H1 (cell line): Measurements from ENCODE around the gene NDRG2. TPM values are rescaled to one million over a fixed set of nuclear protein-coding genes. Genes with fewer than 3 reads are reported as not detected.

Source experiments
- CTCF ChIA-PET: fragments of 300-600 bp; sonication (Branson Sonifier 250); formaldehyde crosslinking; loops from one replicate; lab custom pipeline; 2021; ENCODE audit not compliant: partially characterized antibody; lab: Charles Lee
- POLR2A ChIA-PET: fragments of 300-600 bp; sonication (Branson Sonifier 250); formaldehyde crosslinking; loops from one replicate; lab custom pipeline; 2021; ENCODE audit warnings: inconsistent platforms; ENCODE audit not compliant: partially characterized antibody; lab: Charles Lee
- DNase-seq, 2 experiments: peaks; one replicate each; pipeline versions ENCODE4 v3.0.0 to v3.0.0-alpha.2; 2010 to 2022; ENCODE audit warnings: low spot score in 2 of 2, low read depth in 1 of 2, mixed read lengths in 1 of 2
- FAIRE-seq: peaks from 2 replicates; lab custom pipeline; 2011; peaks lifted over from hg19 to GRCh38; lab: Jason Lieb, UNC
- H2AFZ ChIP-seq: 2 replicates; pipeline ENCODE4 v1.8.1; 2012; ENCODE audit warnings: low read length, inconsistent platforms
- H2AK5ac ChIP-seq: 2 replicates; pipeline ENCODE4 v1.6.1; 2013; ENCODE audit warnings: low read depth, low read length
- H2BK120ac ChIP-seq: replicated peaks from 2 replicates; pipeline ENCODE3; 2013; ENCODE audit warnings: low read depth, low read length, inconsistent platforms
- H2BK12ac ChIP-seq: 2 replicates; pipeline ENCODE4 v1.6.1; 2013; ENCODE audit warnings: low read depth, low read length
- H2BK15ac ChIP-seq: 2 replicates; pipeline ENCODE4 v1.6.1; 2013; ENCODE audit warnings: low read length
- H2BK20ac ChIP-seq: 2 replicates; pipeline ENCODE4 v1.6.1; 2013; ENCODE audit warnings: low read length
- H2BK5ac ChIP-seq: 2 replicates; pipeline ENCODE4 v1.6.1; 2013; ENCODE audit warnings: low read depth, low read length
- H3K14ac ChIP-seq: 2 replicates; pipeline ENCODE4 v1.6.1; 2013; ENCODE audit warnings: inconsistent platforms; ENCODE audit not compliant: insufficient read length
- H3K18ac ChIP-seq: 2 replicates; pipeline ENCODE4 v1.6.1; 2013; ENCODE audit warnings: low read length; ENCODE audit errors: extremely low read depth
- H3K23ac ChIP-seq: 2 replicates; pipeline ENCODE4 v1.6.1; 2013; ENCODE audit warnings: inconsistent platforms; ENCODE audit not compliant: insufficient read length
- H3K23me2 ChIP-seq: 2 replicates; pipeline ENCODE4 v1.6.1; 2013; ENCODE audit warnings: low read depth, low read length
- H3K27ac ChIP-seq: 2 replicates; pipeline ENCODE4 v1.6.1; 2011; ENCODE audit warnings: low read depth, low read length, inconsistent platforms
- H3K27me3 ChIP-seq, 4 experiments: replicated peaks in 1 of 4; 1 replicate in 1 of 4; 2 replicates in 3 of 4; pipeline versions ENCODE4 v1.6.1 to v1.8.1; 2011 to 2013; ENCODE audit warnings: low read length in 3 of 4, mild to moderate bottlenecking in 3 of 4, inconsistent platforms in 2 of 4, mixed read lengths in 2 of 4, moderate library complexity in 1 of 4; ENCODE audit not compliant: control insufficient read depth in 3 of 4, insufficient read depth in 3 of 4; ENCODE audit errors: extremely low read depth in 1 of 4
- H3K36me3 ChIP-seq, 4 experiments: 2 replicates each; pipeline versions ENCODE4 v1.6.1 to v1.8.1; 2011 to 2013; ENCODE audit warnings: mild to moderate bottlenecking in 4 of 4, low read length in 3 of 4, moderate library complexity in 2 of 4, control low read depth in 1 of 4, inconsistent platforms in 1 of 4; ENCODE audit not compliant: insufficient read depth in 4 of 4, control insufficient read depth in 2 of 4
- H3K4ac ChIP-seq: replicated peaks from 2 replicates; pipeline ENCODE3; 2013; ENCODE audit warnings: low read length, low read depth, mixed read lengths, inconsistent platforms; ENCODE audit not compliant: insufficient read length
- H3K4me1 ChIP-seq, 4 experiments: replicated peaks in 1 of 4; 1 replicate in 1 of 4; 2 replicates in 3 of 4; pipeline versions ENCODE4 v1.6.1 to v1.8.1; 2011 to 2013; ENCODE audit warnings: low read length in 3 of 4, inconsistent platforms in 2 of 4, mixed read lengths in 1 of 4; ENCODE audit not compliant: insufficient read depth in 4 of 4, control insufficient read depth in 3 of 4
- H3K4me2 ChIP-seq, 2 experiments: 2 replicates each; pipeline versions ENCODE4 v1.6.1 to v1.8.1; 2011 to 2013; ENCODE audit warnings: low read depth in 2 of 2, low read length in 2 of 2, control low read depth in 1 of 2, inconsistent platforms in 1 of 2, mild to moderate bottlenecking in 1 of 2; ENCODE audit not compliant: insufficient read depth in 1 of 2
- H3K4me3 ChIP-seq, 4 experiments: fragments of 200-600, 300-600 bp in 1 of 4; sonication (generic), shearing (Covaris generic), sonication (Bioruptor Twin) in 1 of 4; 2 replicates each; pipeline versions ENCODE4 v1.5.1 to v1.8.1; 2011 to 2016; ENCODE audit warnings: low read length in 4 of 4, low read depth in 3 of 4, control low read depth in 2 of 4, inconsistent platforms in 2 of 4, mild to moderate bottlenecking in 2 of 4, mixed read lengths in 1 of 4, moderate library complexity in 1 of 4; ENCODE audit not compliant: insufficient read depth in 2 of 4; ENCODE audit errors: extremely low read depth in 1 of 4
- H3K56ac ChIP-seq: replicated peaks from 2 replicates; pipeline ENCODE3; 2013; ENCODE audit warnings: low read depth, mild to moderate bottlenecking, mixed read lengths, low read length, inconsistent platforms; ENCODE audit not compliant: insufficient read length
- H3K79me1 ChIP-seq: 2 replicates; pipeline ENCODE4 v1.6.1; 2013; ENCODE audit warnings: low read depth, low read length, control low read depth
- H3K79me2 ChIP-seq, 2 experiments: 2 replicates each; pipeline versions ENCODE4 v1.6.1 to v1.8.1; 2012 to 2013; ENCODE audit warnings: low read length in 2 of 2, mild to moderate bottlenecking in 2 of 2, inconsistent platforms in 1 of 2; ENCODE audit not compliant: insufficient read depth in 2 of 2, control insufficient read depth in 1 of 2
- H3K9ac ChIP-seq, 4 experiments: replicated peaks in 1 of 4; 1 replicate in 1 of 4; 2 replicates in 3 of 4; pipeline versions ENCODE4 v1.6.1 to v1.8.1; 2011 to 2013; ENCODE audit warnings: low read depth in 3 of 4, low read length in 3 of 4, control low read depth in 2 of 4, mild to moderate bottlenecking in 2 of 4, moderate library complexity in 2 of 4, inconsistent platforms in 1 of 4; ENCODE audit errors: extremely low read depth in 1 of 4
- H3K9me3 ChIP-seq, 2 experiments: 2 replicates each; pipeline versions ENCODE4 v1.6.1 to v1.8.1; 2012 to 2013; ENCODE audit warnings: mild to moderate bottlenecking in 2 of 2, moderate library complexity in 2 of 2, control low read depth in 1 of 2, inconsistent platforms in 1 of 2, low read depth in 1 of 2, low read length in 1 of 2, mixed read lengths in 1 of 2; ENCODE audit not compliant: insufficient read depth in 2 of 2
- H4K20me1 ChIP-seq, 2 experiments: replicated peaks in 1 of 2; 2 replicates each; pipeline versions ENCODE3 to v1.8.1; 2011 to 2013; ENCODE audit warnings: inconsistent platforms in 2 of 2, low read length in 2 of 2, mild to moderate bottlenecking in 1 of 2; ENCODE audit not compliant: insufficient read depth in 2 of 2, control insufficient read depth in 1 of 2
- H4K5ac ChIP-seq: 2 replicates; pipeline ENCODE4 v1.6.1; 2013; ENCODE audit warnings: low read length, low read depth, mixed read lengths, inconsistent platforms; ENCODE audit not compliant: insufficient read length
- H4K8ac ChIP-seq: 2 replicates; pipeline ENCODE4 v1.8.0; 2013; ENCODE audit warnings: mild to moderate bottlenecking, moderate library complexity, low read length, inconsistent platforms; ENCODE audit not compliant: insufficient read depth; ENCODE audit errors: extremely low read depth
- H4K91ac ChIP-seq: replicated peaks from 2 replicates; pipeline ENCODE3; 2013; ENCODE audit warnings: low read length, mixed read lengths, inconsistent platforms; ENCODE audit not compliant: insufficient read length
- CHD1 ChIP-seq: IDR thresholded peaks from 2 replicates; pipeline ENCODE4 v1.6.1; 2012; ENCODE audit warnings: low read depth, low read length, improper control_type of control experiment
- CHD2 ChIP-seq: IDR thresholded peaks from 2 replicates; pipeline ENCODE4 v1.6.1; 2012; ENCODE audit warnings: low read length, improper control_type of control experiment
- HDAC6 ChIP-seq: IDR thresholded peaks from one replicate; pipeline ENCODE4 v1.7.1; 2012; ENCODE audit warnings: low read depth, mild to moderate bottlenecking, inconsistent platforms, low read length, moderate library complexity
- JUND ChIP-seq: IDR thresholded peaks from 2 replicates; pipeline ENCODE4 v1.6.1; 2011; ENCODE audit warnings: mild to moderate bottlenecking, improper control_type of control experiment, low read length
- KDM1A ChIP-seq: fragments of 200-600, 300-600 bp; sonication (generic); IDR thresholded peaks from 2 replicates; pipeline ENCODE4 v1.7.1; 2016; ENCODE audit warnings: mild to moderate bottlenecking, low read length, borderline replicate concordance
- PHF8 ChIP-seq: fragments of 200-600 bp; sonication (generic); conservative IDR thresholded peaks from 2 replicates; pipeline ENCODE4 v1.7.1; 2012; ENCODE audit warnings: low read depth, mild to moderate bottlenecking, inconsistent platforms, low read length, moderate library complexity
- RXRA ChIP-seq: IDR thresholded peaks from 2 replicates; pipeline ENCODE4 v1.6.1; 2011; ENCODE audit warnings: low read depth, mild to moderate bottlenecking, low read length, moderate library complexity; ENCODE audit not compliant: insufficient read depth
- SAP30 ChIP-seq: fragments of 300-600 bp; sonication (generic); IDR thresholded peaks from 2 replicates; pipeline ENCODE4 v1.7.1; 2012; ENCODE audit warnings: low read length, moderate library complexity, mild to moderate bottlenecking, inconsistent platforms; ENCODE audit not compliant: insufficient read depth, insufficient replicate concordance
- SP2 ChIP-seq: IDR thresholded peaks from 2 replicates; pipeline ENCODE4 v1.6.1; 2012; ENCODE audit warnings: mild to moderate bottlenecking, low read length, inconsistent platforms
- SUZ12 ChIP-seq: fragments of 200-600 bp; sonication (generic); IDR thresholded peaks from 2 replicates; pipeline ENCODE4 v1.6.1; 2012; ENCODE audit warnings: mild to moderate bottlenecking, inconsistent platforms, low read length, moderate library complexity, mixed read lengths
- WGBS, 2 experiments: shearing (Covaris generic) in 1 of 2; methylation state at CpG; one replicate each; pipeline versions ENCODE4 v1.1.6 to v1.1.7; 2013 to 2015; ENCODE audit warnings: low lambda C conversion rate in 2 of 2, mixed read lengths in 2 of 2, inconsistent platforms in 1 of 2, low coverage in 1 of 2, missing lambda C conversion rate in 1 of 2; ENCODE audit not compliant: insufficient replicate concordance in 2 of 2, insufficient coverage in 1 of 2, insufficient read length in 1 of 2; ENCODE audit errors: extremely low coverage in 1 of 2, missing lambda C conversion rate in 1 of 2; 5-methylcytosine and 5-hydroxymethylcytosine counted together
- polyA plus RNA-seq, 7 experiments: library from polyadenylated mRNA; depleted of rRNA in 3 of 7; stranded (reverse) in 5 of 7; unstranded in 2 of 7; fragments of >200 nt in 5 of 7; fragments of 200-250 nt in 2 of 7; gene quantifications; 1 replicate in 5 of 7; 2 replicates in 1 of 7; 4 replicates in 1 of 7; pipeline versions ENCODE4 v1.2.1 to v1.2.3, GENCODE V29; 2011 to 2013; ENCODE audit warnings: missing spikeins in 2 of 7, mixed read lengths in 2 of 7
- total RNA-seq: library from RNA; stranded (reverse); fragmentation: NEBNext Ultra II Directional; extraction: Animal tissue kit (Norgen Biotek cat#: 25700); gene quantifications from 2 replicates; pipeline ENCODE4 v1.2.1, GENCODE V29; 2021
- TF ChIP-seq, protein P1 (sequence below): IDR thresholded peaks from 2 replicates; pipeline ENCODE4 v1.6.1; 2012; ENCODE audit warnings: inconsistent platforms
- TF ChIP-seq, protein P2 (sequence below): IDR thresholded peaks from 2 replicates; pipeline ENCODE4 v1.6.1; 2012; ENCODE audit warnings: low read length, inconsistent platforms

The NDRG2 gene
- total and polyA plus RNA-seq, 2 of the 8 experiments (the other 6 are each of a cell fraction or from before 2014, with no cell fraction given) = 29.9 to 48.6 TPM

DNA sequence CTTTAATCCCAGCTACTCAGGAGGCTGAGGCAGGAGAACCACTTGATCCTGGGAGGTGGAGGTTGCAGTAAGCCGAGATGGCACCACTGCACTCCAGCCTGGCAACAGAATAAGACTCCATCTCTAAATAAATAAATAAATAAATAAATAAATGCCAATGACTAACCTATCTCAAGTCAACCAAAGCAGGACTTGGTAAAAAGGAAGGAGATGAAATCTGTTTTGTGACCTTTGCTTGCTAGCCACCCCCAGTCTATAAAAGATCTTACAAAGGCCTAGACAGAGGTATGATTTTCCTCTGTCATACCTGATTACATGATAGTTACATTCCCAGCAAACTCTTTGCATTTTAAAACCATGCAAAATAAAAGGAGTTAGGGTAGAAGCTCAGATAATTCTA, 48.6 kb downstream of the NDRG2 start:
- no peak overlapping the region for H4K8ac ChIP-seq
- H3K23me2 ChIP-seq = no peaks in the 10 kb centered on the region
- H3K4ac ChIP-seq = no peak overlapping the region
- no peak overlapping the region for H3K23ac ChIP-seq
- DNase-seq = no peak
- no peak overlapping the region for H2AK5ac ChIP-seq
- peaks cover 0 to 5% (median 1%) of the 10 kb centered on the region in 4 experiments; a peak in 2 of 7 replicates for H3K27me3 ChIP-seq
- no peak overlapping the region for H2BK120ac ChIP-seq
- no peak overlapping the region for H2BK15ac ChIP-seq
- no peak overlapping the region for H2BK12ac ChIP-seq
- H3K27ac ChIP-seq = no peak overlapping the region
- no peak for FAIRE-seq
- H3K79me2 ChIP-seq = no peaks in the 10 kb centered on the region
- no peaks in the 10 kb centered on the region for H3K79me1 ChIP-seq
- no peak overlapping the region for H3K56ac ChIP-seq
- H4K5ac ChIP-seq = no peak overlapping the region
- H3K14ac ChIP-seq = no peak overlapping the region
- POLR2A ChIA-PET = no interaction called here
- no peak overlapping the region for H2AFZ ChIP-seq
- no peak overlapping the region for H3K4me2 ChIP-seq
- WGBS, 2 experiments = 89% methylated on average over 1 of the region's 1 CpG; no CpG with 5 or more reads in 1 of the 2 experiments
- H3K9me3 ChIP-seq = no peaks in the 10 kb centered on the region
- H3K4me1 ChIP-seq = peaks cover 0 to 2% (median under 1%) of the 10 kb centered on the region in 4 experiments; a peak in 2 of 7 replicates
- H2BK20ac ChIP-seq = no peak overlapping the region
- H3K18ac ChIP-seq = no peak overlapping the region
- CTCF ChIA-PET = no interaction called here
- no peak overlapping the region for H2BK5ac ChIP-seq
- H3K36me3 ChIP-seq = no peaks in the 10 kb centered on the region
- H4K91ac ChIP-seq = no peak overlapping the region
- no peaks in the 10 kb centered on the region for H4K20me1 ChIP-seq
- H3K9ac ChIP-seq = no peak overlapping the region
- no peak overlapping the region for H3K4me3 ChIP-seq
- TF ChIP-seq CHD1 (no peak), HDAC6 (no peak), JUND (no peak), SP2 (no peak), SUZ12 (no peak), PHF8 (no peak), RXRA (no peak), KDM1A (no peak), SAP30 (no peak), CHD2 (no peak)
- TF ChIP-seq, protein P1, sequence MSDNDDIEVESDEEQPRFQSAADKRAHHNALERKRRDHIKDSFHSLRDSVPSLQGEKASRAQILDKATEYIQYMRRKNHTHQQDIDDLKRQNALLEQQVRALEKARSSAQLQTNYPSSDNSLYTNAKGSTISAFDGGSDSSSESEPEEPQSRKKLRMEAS = no peak
- TF ChIP-seq, protein P2, sequence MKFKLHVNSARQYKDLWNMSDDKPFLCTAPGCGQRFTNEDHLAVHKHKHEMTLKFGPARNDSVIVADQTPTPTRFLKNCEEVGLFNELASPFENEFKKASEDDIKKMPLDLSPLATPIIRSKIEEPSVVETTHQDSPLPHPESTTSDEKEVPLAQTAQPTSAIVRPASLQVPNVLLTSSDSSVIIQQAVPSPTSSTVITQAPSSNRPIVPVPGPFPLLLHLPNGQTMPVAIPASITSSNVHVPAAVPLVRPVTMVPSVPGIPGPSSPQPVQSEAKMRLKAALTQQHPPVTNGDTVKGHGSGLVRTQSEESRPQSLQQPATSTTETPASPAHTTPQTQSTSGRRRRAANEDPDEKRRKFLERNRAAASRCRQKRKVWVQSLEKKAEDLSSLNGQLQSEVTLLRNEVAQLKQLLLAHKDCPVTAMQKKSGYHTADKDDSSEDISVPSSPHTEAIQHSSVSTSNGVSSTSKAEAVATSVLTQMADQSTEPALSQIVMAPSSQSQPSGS = no peak
